ENCODE measurements around the gene SLC8A2. TPM values are rescaled to one million over a fixed set of nuclear protein-coding genes. Genes with fewer than 3 reads are reported as not detected.

SLC8A2 gene
- total and polyA plus RNA-seq, 8 donors, result 0.06 to 0.34 (median 0.20) TPM; not detected in 1

DNA sequence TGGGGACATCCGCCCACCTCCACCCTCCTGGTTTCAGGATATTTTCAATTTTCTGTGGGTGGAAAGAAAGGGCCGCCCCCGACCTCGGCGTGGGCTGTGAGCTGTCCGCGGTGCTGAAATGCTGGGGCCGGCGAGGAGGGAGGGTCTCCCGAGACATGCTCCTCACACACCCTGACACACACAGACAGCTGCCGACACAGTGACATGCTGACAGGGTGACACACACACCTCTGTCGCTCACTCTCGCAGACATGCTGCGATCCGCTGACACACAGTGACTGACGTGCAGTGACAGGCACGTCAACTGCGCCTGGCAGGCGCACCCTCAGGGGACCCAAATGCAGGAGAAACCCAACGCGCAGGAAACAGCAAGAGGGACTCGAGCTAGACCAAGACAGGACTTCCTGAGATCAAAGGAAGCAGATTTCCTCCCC is 27.3 kb downstream of the SLC8A2 start:
- Histone ChIP-seq H3K36me3 (no peaks in the 10 kb centered on the region), H3K4me3 (no peak overlapping the region), H3K9me3 (peaks cover 0 to 3% of the 10 kb centered on the region in 2 donors), H3K4me1 (peaks cover 4 to 24% of the 10 kb centered on the region in 2 donors), H3K27ac (no peak overlapping the region), H3K27me3 (peaks cover 47 to 89% of the 10 kb centered on the region in 2 donors)
- no peak for DNase-seq
- no peak for TF ChIP-seq CTCF (IDR thresholded peaks at IDR 0.05)
- no peak for ATAC-seq
- intact Hi-C loops (cut with DNase I), result no loop called here

DNA sequence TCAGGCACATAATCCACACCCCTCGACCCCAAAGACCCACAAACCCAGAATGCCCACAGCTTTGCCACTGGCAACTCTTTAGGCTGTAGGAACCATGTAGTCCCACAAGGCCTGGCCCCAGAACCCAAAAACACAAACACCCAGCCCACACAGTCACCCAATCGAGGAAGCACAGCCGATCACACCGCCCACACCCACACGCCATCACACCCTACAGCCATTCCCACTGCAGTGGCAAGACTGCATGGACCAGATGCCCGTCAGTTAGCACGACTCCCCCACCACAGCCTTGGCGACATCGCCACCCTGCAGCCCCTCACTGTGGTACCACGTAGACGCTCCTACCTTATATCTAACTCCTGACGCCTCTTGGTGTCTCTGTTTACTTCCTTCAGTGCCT is 28.4 kb downstream of the SLC8A2 start:
- Histone ChIP-seq H3K27ac (no peak overlapping the region), H3K27me3 (peaks cover 42 to 89% of the 10 kb centered on the region in 2 donors)
- intact Hi-C loops (cut with DNase I), result no loop called here

DNA sequence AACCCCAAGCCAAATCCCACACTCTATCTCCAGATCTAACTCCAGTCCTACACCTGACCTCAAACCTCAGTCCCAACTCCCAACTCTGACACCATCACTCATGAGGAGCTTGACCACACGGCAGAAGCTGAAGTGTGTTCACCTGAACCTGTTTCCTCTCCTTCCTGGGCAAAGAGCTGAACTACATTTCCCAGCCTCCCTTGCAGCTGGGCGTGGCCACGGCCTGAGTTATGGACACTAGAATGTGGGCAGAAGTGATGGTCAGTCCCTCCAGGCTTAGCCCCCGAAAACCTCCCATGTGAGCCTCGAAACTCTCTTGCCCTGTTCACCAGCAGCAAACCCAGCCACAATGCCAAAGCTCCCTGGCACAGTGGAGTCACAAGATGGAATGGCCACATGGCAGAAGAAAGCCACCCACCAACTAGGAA is 32.9 kb downstream of the SLC8A2 start:
- no peak for TF ChIP-seq CTCF (IDR thresholded peaks at IDR 0.05)
- Histone ChIP-seq H3K4me1 (peaks cover 0 to 3% of the 10 kb centered on the region in 2 donors), H3K27me3 (peaks cover 4 to 89% of the 10 kb centered on the region in 2 donors), H3K9me3 (no peaks in the 10 kb centered on the region), H3K36me3 (no peaks in the 10 kb centered on the region), H3K4me3 (no peak overlapping the region), H3K27ac (no peak overlapping the region)
- intact Hi-C loops (cut with DNase I), result loop anchor here (5.0 to 10.0 kb wide), 2 partner anchors 263 to 266 kb away; no protein-coding TSS in a partner anchor
- no peak for ATAC-seq
- DNase-seq, result no peak

More for the DNA sequence above, 28.4 kb downstream of the SLC8A2 start:
- no peak for DNase-seq
- peaks cover 4 to 24% of the 10 kb centered on the region in 2 donors for H3K4me1 ChIP-seq
- H3K9me3 ChIP-seq, result peaks cover 0 to 3% of the 10 kb centered on the region in 2 donors
- no peak for TF ChIP-seq CTCF (IDR thresholded peaks at IDR 0.05)
- no peaks in the 10 kb centered on the region for H3K36me3 ChIP-seq
- no peak overlapping the region for H3K4me3 ChIP-seq
- no peak for ATAC-seq

- Histone ChIP-seq H3K4me1 (peaks cover 0 to 3% of the 10 kb centered on the region in 2 donors), H3K4me3 (no peak overlapping the region), H3K27me3 (peaks cover 0 to 89% of the 10 kb centered on the region in 2 donors), H3K9me3 (no peaks in the 10 kb centered on the region), H3K36me3 (no peaks in the 10 kb centered on the region), H3K27ac (no peak overlapping the region)
- TF ChIP-seq CTCF (IDR thresholded peaks at IDR 0.05), result no peak
- ATAC-seq (no peak), DNase-seq (no peak)
- intact Hi-C loops (cut with DNase I), result loop anchor here (5.0 to 10.0 kb wide), 2 partner anchors 265 to 267 kb away; no protein-coding TSS in a partner anchor
These were observed 34.2 kb downstream of the SLC8A2 start for GRCh38 chr19:47437500-47437899.

DNA sequence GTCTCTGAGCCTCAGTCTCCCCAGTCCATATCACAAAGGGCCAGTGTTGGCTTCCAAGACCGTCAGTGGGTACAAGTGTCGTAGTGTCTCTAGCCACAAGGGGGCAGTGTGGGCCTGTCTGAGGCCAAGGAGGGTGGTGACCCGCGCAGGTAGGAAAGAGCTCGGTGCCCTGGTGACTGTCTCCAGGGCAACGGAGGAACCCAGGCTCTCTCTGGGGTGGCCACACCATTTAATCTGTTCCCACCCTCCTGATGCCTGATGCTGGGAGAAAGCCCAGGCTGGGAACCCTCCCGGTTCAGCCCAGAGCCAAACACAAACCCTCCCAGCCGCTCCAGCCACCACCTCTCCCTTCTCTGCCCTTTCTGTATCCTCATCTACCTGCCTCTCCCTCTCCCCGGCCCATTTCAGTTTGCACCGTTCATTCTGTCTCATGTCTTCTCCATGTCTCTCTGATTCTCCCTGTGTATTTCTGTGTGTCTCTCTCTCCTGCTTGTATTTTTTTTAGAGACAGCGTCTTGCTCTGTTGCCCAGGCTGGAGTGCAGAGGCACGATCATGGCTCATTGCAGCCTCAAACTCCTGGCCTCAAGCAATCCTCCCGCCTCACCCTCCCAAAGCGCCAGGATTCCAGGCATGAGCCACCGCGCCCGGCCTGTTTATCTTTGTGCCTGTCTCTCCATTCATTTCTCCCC is 34.8 kb downstream of the SLC8A2 start:
- no peaks in the 10 kb centered on the region for H3K36me3 ChIP-seq
- intact Hi-C loops (cut with DNase I), result loop anchor here (5.0 to 10.0 kb wide), 2 partner anchors 265 to 268 kb away; no protein-coding TSS in a partner anchor
- no peak overlapping the region for H3K27ac ChIP-seq
- DNase-seq (peak in 3 of 4 donors; percentile 72 to 92 (median 75)), ATAC-seq (peak; percentile 99)
- peak; percentile 83 to 89 for TF ChIP-seq CTCF (IDR thresholded peaks at IDR 0.05)
- H3K9me3 ChIP-seq, result no peaks in the 10 kb centered on the region
- no peak overlapping the region for H3K4me3 ChIP-seq
- peaks cover under 1 to 89% of the 10 kb centered on the region in 2 donors for H3K27me3 ChIP-seq
- H3K4me1 ChIP-seq, result peaks cover 0 to 3% of the 10 kb centered on the region in 2 donors
